HG02623 (cell line): ENCODE results near the gene IMP4.

Source experiments
- ATAC-seq: cut with Tn5 transposase; IDR thresholded peaks from one replicate; pipeline ENCODE4 v1.9.1; 2021; ENCODE audit warnings: moderate library complexity; ENCODE audit not compliant: unreplicated experiment

Gene IMP4

DNA sequence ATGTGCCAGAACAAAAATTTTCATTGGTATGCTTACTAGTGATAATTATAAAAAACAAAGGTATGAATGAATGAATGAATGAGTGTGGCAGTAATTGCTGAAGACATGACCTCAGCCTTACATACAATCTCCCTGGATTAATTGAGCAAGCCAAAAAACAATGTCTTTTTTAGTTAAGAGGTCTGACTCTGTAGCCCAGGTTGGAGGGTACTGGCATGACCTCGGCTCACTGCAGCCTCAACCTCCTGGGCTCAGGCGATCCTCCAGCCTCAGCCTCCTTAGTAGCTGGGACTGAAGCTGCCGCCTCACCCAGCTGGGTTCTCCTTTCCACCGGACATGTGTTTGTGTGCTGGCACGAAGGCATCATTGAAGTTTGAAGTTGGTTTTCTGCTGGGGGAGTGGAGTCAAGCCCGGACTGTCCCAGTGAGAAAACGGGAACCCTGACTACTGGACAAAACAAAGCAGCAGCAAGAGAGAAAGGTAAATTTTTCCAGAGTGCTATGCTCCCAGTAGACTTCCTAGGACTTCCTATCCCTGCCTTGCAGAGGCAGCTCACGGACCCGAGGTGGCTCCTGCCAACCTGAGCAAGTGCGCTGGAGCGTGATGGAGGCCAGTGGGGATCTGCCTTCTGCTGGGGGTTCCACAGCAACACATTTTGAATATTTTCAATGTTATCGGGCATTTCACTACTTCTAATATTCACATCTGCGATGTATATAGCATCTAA, 6.4 kb upstream of the IMP4 start:
- ATAC-seq: no peak

DNA sequence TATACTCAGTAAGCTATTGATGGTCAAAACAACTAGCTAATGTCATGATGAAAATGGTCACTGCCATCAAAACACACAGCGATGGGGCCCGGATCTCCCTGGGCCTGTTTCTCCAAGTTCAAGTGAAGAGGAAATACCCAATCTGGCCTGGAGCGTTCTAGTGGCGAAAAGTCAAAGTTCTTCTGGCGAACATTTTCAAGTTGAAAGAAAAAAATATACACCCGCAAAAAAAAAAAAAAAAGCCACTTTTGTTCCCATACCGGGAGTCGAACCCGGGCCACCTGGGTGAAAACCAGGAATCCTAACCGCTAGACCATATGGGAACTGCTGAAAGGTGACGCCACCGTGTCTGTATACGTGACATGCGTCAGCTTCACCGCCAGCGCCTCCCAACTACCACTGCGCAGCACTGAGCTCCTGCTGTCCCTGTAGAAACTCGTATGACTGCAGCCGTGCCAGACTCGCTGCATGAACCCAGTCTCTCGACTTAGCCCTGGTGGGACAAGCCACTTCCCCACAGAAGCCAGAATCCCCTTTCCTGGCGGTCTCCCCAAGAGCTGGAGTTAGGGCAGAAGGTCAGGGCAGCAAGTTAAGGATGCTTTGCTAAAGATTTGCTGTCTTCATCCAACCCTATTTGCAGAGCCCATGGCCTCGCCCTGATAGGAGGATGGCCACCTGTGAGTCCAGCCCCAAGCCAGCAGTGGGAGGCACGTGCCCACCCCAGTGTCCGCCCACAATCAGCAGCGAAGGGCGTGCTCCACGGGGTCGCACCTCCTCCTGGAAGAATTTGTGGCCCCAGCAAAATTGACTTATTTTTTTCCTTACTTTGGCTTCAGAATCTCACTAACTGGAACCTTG, 5.6 kb upstream of the IMP4 start:
- no peak for ATAC-seq

DNA sequence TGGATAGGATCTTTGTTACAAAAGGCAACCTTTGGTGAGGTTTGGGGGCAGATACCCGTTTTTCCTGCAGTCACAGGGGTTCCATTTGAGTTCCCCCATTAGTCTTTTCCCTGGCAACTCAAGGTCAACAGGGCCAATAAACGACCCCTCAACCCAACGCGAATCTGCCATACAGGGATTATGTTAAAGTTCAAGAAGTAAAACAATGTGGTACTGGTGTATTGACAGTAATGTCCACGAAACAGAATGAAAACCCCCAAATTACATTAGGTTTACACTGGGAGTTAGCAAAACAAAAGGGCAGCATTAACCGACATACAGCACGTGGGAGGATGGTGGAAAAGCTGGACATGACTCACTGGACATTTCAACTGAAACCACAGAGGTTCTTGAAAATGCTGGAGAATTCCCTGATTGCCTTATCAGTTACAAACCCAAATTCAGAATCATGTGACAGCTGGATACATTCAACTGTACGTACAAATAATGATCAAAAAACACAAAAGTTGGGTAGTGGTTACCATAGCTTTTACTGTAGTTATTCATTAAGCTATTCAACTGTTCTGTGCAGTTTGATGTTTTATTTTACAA, 4.9 kb upstream of the IMP4 start:
- no peak for ATAC-seq

DNA sequence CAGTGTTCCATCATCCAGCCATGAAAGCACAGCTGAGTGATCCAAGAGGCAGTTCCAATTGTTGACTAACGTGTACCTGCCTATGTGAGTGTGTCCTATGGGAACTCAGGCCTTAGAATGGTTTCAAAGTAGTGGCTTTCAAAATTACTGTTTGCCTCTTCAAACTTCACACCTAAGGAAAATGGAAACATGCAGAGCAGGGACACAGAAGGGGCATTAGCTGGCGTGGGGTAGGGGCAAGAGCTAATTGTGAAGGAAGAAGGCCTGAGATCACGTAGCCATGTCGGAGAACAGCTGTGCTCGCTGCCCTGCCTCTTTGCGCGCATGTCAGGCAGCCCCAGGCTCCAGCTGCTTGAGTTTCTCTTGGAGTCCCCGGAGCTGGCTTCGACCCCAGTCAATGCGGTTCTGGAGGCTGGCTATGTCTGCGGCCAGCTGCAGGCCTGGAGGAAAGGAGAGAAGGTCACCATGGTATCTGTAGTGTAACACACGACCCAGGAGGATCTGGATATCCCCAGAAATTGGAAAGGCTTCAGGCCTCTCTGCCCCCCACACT, 3.8 kb upstream of the IMP4 start:
- ATAC-seq: no peak

DNA sequence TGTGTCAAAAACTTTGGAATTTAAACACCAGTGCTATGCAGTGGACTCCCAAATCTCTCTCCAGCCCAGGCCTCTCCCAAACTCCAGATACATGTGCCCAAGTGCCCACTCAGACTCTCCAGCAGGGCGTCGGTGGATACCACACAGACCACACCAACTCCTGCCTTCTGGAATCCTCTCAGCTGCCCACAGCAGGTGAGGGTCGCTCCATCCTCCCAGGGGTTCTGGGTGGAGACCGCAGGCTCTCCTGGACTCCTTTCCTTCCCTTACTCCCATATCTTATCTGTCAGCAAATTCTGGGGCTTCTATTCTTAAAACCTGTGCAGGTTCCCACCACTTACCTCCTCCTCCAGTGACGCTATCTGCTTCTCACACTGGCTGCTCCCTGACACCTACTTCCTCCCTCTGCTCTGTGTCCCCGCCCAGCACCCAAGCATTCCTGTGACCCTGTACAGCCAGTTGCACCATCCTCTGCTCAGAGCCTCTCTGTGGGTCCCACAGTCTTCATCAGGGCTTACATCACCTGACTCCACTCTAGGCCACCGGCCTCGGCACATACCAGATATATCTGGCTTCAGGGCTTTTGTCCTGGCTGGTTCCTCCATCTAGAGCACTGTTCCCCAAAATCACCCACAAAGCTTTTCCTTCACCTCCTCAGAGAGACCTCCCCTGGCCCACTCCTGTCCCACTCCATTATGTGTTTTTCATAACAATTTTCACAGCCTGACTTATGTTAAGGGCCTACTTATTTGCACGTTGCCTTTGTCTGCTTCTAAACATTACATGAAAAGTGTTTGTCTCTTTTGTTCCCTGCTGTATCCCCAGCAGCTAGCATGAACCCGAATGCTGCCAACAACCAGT, 2.6 kb upstream of the IMP4 start:
- no peak for ATAC-seq

DNA sequence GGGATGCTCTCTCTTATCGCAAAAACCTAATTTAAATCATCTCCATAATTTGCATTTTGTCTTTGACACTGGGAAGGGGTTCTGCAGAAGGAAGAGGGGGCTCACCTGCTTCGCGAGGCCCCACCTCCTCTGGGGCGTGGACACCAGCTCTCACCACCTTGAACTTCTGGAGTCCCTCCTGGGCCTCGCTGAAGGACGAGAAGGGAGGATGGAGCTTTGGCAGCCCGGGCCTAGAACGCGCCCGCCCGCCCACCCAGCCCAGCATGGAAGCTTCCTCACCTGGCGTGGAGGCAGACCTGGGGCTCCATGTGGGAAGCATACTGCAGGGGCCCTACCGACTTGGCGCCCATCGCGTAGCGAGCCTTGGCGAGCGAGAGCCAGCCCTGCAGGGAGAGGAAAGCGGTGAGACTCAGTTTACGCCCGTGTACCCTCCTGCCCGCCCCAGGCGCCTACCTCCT, 1.1 kb upstream of the IMP4 start:
- peak; percentile 1 for ATAC-seq

DNA sequence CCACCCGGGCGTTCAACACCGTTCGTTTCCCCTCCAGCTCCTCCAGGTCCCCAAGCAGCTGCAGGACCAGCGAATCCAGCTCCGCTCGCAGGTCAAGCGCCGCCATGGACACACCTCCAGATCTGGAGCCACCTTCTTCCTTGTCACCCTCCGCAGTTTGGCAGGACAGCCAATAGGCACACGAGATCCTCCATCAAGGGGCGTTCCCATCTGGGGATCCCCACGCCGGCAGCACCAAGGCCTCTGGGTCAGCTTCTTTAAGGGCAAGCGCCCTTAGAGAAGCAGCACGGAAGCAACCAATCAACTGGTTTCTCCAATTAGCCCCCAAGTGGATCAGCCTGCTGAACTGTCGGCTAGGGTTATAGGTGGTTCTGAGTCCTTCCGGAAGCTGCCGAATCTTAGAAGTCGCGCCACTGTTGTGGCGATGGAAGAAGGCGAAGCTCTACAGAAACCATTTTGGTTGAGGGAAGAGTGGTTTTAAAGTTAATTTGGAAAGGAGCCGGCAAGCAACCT, 621 bp upstream of the IMP4 start:
- peak; percentile 72 for ATAC-seq

DNA sequence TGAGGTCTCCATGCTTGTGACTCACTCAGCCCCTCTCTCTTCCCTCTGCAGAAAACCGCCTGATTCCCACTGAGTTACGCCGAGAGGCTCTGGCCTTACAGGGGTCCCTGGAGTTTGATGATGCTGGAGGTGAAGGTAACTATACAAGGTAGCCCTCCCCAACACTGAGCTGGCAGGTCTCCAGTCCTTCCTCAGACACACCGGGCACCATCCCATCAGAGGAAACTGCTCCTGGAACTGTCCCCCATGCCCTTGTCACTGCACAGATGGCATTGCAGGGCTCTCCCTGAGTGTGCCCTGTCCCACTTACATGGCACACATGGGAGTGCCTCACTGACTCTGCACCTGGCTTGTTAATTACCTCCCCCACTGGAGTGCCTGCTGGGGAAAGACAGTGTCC, 1.9 kb downstream of the IMP4 start:
- ATAC-seq: no peak

DNA sequence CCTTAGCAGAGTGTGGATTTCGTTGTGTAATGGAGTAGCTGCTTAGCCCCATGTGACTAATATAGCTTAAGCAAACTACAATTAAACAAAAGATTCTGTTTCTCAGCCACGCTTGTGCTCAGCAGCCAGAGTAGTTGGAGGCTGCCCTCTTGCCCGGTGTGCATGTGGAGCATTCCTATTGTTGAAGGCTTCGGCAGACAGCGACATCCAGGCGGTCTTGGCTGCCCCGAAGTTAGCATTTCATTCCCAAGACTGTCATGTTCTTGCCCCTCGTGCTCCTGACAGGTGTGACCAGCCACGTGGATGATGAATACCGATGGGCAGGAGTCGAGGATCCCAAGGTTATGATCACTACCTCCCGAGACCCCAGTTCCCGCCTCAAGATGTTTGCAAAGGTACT, 2.4 kb downstream of the IMP4 start:
- ATAC-seq: no peak

DNA sequence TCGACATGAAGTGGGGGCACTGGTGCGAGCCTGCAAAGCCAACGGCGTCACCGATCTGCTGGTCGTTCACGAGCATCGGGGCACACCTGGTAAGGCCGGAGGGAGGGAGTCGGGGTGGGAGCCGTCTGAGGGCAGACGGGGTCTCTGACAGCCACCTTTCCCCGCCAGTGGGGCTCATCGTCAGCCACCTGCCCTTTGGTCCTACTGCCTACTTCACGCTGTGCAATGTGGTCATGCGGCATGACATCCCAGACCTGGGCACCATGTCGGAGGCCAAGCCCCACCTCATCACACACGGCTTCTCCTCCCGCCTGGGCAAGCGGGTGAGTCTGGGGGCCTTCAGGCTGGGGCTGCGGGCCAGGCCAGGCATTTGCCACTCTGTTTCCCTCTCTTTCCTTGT, 2.9 kb downstream of the IMP4 start:
- ATAC-seq: no peak

DNA sequence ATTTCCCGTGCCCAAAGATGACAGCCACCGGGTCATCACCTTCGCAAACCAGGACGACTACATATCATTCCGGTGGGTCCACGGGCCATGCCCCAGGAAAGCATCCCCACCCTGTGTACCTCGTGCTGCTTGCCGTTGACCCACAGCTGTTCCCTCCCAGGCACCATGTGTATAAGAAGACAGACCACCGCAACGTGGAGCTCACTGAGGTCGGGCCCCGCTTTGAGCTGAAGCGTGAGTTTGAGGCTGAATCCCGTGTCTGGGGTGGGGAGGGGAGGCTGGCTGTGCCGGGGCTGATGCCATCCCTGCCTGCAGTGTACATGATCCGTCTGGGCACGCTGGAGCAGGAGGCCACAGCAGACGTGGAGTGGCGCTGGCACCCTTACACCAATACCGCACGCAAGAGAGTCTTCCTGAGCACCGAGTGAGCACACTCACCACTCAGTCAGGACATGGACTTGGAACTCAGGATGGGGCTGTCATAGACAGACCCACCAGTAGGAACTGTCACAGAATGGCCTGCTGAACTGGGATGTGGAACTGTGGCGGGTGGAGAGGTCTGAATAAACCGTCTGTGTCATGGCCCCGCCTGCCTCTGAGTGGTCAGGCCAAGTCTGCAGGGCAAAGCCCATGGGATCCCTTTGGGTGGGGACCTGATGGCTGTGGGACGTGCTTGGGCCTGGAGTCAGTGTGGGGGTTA, 3.5 kb downstream of the IMP4 start:
- no peak for ATAC-seq

DNA sequence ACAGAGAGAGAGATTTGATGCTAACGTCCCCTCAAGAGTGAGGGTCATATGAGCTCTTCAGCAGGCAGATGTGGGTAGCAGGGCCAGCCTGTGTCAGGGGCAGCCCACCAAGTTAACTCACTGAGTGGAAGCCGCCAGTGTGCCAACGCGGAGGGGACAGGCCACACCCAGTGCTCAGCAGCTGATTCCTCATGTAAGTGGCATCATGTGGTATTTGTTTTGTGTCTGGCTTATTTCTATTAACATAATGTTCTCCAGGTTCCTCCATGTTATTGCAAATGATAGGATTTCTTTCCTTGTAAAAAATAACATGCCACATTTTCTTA, 4.0 kb downstream of the IMP4 start:
- ATAC-seq: no peak

DNA sequence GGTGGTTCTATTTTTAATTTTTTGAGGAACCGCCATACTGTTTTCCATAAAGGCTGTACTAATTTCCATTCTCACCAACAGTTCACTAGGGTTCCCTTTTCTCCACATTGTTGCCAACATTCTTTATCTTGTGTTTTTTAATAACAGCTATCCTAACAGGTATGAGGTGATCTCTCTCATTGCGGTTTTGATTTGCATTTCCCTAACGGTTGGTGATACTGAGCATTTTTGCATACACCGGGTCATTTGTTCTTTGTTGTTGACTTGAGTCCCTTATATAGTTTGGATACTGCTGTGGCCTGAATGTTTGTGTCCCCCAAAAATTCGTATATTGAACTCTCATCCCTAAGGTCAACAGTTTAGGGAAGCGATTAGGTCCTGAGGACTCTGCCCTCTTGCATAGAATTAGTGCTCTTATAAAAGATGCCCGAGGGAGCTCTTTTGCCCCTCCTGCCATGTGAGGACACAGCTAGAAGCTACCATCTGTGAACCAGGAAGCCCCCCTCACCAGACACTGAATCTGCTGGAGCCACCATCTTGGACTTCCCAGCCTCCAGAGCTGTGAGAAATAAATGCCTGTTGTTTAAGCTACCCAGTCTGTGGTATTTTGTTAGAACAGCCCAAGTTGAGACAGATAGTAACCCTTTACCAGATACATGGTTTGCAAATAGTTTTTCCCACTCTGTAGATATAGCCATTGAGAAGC, 4.7 kb downstream of the IMP4 start:
- ATAC-seq: no peak

DNA sequence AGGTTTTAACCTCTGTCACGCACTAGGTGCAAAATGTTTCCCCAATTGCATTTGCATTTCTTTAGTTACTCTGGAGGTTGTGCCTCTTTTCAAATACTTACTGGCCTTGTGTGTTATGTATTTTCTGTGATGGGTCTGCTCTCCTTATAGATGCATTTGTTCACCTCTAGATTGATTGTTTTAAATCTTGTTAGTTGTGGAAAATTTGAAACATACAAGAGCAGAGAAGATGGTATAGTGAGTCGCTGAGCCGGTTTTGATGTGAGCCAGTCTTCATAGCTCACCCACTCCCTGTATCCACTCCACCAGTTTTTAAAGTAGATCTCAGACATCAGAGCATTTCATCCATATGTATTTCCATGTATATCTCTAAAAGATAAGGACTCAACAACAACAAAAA, 6.5 kb downstream of the IMP4 start:
- ATAC-seq: no peak

DNA sequence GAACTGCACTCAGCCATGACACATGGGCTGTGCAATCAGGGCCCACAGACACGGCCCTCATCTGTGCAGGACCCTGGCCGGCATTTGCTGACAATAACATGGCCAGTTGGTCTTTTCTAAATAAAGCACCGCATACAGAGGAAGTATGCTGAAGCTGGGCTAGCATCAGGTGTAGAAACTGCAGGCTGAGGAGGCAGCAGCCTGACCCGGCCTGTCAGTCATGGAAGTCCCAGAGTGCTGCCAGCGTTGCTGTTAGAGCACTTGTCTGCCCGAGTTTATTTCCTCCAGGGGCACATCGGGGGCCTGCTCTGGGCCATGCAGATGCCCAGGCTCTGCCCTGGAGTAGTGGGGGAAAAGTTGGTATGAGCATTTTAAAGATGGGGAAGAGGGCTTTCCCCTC, 9.0 kb downstream of the IMP4 start:
- ATAC-seq: no peak

DNA sequence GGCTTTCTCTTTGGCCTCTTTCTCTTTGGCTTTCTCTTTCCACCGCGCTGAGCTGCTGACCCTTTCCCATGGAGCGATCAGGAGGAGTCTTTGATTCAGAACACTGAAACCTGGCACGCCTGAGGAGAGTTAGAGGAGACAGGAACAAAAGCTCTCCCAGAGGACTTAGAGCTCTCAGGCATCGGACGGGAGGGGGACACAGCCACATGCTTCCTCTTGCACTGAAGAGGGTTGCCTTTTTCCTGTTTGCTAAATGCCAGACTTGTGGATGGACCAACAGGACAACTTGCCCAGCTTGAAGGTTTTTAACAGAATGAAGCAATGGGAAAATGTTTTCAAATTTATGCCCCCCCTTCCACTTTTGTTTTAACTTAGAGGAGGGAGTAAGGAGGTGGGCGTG, 9.5 kb downstream of the IMP4 start:
- no peak for ATAC-seq

DNA sequence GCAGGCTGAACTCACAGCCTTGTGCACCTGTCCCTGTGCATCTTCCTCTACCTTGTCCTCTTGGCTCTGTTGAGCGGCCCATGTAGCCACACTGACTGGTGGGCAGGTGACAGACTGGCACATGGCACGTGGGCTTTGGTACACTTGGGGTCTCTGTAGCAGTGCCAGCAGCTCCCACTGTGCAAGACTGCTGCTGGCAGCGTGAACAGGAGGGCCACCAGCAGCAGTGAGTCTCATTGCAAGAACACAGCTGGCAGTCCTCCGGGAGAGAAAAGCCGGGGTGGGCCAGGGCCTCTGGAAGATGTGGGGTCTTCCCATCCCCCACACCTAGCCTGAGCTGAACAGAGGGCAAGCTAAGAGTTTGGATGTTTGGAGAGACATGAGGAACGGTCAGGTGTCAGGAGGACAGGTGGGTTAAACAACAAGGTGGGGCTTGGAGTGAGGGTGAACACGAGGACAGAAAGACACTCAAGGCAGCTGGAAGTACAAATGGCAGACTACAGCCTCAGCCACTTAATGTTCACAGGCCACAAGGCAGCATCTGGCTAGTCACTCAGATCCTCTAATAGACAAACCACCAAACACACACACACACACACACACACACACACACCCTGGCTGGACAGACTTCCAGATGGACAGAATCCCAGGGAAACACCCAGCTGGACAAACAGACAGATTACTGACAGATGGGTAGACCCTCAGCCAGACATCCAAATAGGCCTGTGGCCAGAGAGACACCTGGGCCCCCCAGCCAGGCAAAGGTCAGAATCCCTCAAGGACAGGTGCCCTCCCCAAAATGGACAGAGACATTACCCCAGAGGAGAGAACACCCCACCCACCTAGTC, 10.8 kb downstream of the IMP4 start:
- no peak for ATAC-seq

DNA sequence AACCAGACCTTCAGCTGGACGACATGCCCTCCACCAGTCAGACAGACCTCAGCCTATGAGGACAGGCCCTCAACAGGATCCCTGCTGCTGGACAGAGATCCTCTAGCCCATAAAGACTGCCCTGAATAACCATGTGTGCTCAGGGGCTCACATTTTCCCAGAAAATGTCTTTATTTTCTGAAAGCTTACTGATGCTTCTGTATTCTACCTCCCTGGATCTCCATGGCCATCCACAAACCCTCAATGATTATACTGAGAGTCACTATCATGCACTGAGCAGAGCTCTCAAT, 11.4 kb downstream of the IMP4 start:
- ATAC-seq: no peak

DNA sequence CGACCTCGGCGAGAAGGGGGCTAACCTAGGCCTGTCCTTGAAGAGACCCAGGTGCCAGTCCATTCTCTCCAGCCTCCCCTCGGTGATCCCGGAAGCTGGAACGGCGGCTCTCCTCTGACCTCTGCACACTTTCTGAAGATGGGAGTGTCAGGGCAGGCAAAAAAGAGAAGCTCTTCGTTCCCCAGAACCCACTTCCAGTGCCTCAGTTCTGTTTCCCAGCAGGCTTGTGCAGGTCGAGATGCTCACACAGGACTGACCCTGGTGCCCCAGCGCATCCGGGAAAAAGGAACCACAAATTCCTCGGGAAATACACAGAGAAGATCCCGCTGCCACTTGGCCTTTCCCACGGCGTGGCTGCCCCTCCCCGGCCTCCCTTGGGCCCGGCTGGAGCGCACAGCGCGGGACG, 12.5 kb downstream of the IMP4 start:
- no peak for ATAC-seq
